Embryonic facial prominence (tissue), 1 donor: Measurements from ENCODE around the gene OTUB1.

ENCODE experiments used
- DNase-seq: peaks from one replicate; pipeline ENCODE4 v3.0.0-alpha.2; 2016; ENCODE audit errors: extremely low spot score

The OTUB1 gene

DNA sequence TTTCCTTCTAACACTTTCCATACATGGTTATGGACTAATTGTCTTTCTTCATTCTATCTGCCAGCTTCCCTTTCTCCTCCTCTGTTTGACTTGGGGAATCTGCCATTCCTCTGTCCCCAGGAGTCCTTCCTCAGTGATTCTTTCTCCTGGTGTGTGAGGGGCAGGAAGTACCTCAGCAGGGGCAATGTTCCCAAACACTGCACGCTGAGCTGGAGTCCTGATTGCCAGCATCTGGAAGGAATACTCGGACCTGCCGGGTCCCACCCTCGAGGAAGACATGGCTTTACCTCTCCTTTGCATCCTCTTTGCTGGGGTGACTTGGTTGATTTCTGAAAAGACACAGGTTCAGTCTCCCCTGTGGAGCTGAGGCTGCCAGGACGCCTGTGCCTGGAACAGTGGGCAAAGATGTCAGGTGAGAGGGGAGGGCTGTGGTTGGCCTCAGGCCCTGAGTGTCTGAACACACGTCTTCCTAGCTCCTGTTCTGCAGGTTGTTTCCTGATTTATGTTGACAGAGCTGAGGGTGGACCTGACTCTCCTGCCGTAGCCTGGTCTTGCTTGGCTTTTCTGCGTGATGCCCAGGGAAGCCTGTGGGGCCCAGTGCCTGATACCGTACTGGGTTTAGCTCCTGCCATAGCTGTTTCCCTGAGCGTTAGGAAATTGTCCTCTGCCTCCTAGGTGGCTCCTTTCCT lies 7.5 kb upstream of the OTUB1 start:
- no peak for DNase-seq

DNA sequence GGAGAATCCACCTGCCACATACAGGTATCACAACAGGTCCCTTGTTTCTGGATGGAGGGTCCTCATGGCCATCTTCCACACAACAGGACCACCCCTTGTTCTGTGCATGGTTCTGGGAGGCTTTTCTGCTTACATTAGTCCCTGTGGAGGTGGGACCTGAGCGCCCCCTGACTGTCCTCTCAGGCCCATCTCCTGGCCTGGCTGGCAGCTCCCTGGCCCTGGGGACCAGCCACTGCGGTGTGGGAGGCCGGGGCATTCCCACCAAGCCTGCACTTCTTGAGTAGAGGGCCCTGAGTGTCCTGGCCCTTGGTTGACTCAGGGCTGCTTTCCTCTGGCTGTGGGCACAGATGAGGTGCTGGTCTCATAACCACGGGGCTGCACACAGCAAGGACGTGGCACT lies 6.8 kb upstream of the OTUB1 start:
- no peak for DNase-seq

DNA sequence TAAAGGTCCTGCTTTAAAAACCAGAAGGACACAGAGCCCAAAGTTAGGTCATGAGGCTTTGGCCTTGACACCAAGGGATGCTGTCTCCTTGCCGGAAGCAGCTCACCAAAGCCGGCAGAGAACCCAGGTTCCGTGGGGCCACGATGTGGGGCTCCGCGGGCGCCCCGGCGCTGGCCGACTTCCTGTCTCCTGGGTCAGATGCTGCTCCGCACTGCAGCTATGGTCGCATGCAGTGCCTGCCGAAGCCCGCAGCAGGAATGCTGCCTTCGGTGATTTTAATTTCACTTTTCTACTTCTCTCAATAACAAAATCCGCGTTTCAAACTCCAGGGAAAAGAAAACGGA lies 454 bp upstream of the OTUB1 start:
- no peak for DNase-seq

DNA sequence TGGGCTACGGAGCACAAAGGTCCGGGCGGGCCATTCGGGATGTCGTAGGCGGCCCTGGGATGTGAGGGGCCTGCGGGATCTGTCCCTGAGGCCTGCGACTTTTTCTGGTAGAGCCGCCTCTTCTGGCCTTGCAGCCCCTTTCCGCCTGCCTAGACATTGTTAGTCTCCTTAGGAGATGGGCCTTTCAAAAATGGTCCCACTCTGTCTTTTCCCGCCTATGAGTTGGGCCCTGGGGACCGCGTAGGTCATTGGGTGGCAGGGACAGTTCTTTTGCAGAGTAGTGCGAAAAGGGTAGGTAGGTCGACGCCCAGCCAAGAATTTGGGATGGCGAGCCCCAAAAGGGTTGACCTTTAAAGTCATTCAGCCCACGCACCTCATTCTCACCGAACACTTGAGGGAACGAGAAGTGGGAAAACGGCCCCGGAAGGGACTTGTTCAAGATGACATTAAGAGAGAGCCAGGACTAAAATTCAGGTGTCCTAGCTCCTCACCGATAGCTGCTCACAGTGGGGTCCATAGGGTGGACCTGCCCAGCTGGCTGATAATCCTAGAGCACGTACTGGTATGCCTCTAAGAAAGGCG lies 785 bp downstream of the OTUB1 start:
- DNase-seq: no peak

DNA sequence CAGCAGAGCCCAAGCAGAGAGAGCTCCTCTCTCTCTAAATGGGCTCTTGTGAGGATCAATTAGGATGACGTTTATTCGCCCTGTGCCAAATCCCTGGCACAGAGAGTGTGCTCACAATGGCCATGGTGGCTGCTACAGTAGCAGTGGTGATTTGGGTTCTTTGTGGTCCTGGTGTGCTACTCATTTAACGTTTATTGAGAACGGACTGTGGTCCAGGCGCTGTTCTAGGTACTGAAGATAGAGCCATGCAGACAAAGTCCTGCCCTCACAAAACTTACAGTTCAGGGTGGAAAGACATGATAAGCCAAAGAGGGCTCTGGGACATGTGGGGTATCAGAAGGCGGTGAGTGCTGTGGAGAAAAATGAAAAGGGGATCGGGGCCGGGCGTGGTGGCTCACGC lies 5.3 kb downstream of the OTUB1 start:
- no peak for DNase-seq

DNA sequence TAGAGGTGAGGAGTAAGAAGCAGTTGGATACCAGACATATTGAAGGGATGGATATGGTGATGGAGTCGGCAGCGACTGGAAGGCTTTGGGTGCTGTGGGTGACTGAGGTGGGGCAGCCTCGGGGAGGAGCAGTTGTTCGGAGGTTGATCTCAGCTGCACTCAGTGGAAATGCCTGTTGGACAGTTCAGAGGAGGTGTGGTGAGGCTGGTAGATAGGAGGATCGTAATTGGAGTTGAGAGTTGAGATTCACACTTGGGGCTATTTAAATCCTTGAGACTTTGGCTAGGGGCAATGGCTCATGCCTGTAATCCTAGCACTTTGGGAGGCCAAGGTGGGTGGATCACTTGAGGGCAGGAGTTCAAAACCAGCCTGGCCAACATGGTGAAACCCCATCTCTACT lies 6.9 kb downstream of the OTUB1 start:
- DNase-seq: no peak

DNA sequence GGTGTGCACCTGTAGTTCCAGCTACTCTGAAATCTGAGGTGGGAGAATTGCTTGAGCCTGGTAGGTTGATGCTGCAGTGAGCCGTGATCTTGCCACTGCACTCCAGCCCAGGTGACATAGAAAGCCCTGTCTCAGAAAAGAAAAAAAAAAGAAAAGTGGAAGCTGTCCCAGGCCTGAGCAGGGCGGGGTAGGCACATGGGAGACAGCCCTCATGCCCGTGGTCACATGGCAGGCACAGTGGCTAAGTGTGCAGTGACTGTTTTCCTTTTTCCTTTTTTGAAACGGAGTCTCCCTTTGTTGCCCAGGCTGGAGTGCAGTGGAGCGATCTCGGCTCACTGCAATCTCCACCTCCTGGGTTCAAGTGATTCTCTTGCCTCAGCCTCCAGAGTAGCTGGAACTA lies 7.8 kb downstream of the OTUB1 start:
- no peak for DNase-seq

DNA sequence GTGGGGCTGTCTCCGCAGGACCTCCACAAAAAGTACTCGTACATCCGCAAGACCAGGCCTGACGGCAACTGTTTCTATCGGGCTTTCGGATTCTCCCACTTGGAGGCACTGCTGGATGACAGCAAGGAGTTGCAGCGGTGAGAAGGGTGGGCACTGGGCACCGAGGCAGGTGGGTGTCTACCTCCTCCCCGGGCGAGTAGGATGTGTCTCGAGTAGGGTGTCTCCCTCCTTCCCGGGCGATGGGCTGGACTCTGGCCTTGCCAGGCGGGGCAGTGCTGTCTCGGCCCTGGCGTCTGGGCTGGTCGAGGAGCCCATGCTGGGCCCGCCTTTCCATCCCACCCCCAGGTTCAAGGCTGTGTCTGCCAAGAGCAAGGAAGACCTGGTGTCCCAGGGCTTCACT lies 10.3 kb downstream of the OTUB1 start:
- no peak for DNase-seq

DNA sequence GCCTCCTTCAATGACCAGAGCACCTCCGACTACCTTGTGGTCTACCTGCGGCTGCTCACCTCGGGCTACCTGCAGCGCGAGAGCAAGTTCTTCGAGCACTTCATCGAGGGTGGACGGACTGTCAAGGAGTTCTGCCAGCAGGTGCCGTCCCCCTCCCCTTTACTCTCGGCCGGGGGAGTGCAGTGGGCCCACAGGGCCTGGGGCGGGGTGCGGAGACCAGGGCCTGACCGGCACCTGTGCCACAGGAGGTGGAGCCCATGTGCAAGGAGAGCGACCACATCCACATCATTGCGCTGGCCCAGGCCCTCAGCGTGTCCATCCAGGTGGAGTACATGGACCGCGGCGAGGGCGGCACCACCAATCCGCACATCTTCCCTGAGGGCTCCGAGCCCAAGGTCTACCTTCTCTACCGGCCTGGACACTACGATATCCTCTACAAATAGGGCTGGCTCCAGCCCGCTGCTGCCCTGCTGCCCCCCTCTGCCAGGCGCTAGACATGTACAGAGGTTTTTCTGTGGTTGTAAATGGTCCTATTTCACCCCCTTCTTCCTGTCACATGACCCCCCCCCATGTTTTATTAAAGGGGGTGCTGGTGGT lies 11.0 kb downstream of the OTUB1 start:
- no peak for DNase-seq

DNA sequence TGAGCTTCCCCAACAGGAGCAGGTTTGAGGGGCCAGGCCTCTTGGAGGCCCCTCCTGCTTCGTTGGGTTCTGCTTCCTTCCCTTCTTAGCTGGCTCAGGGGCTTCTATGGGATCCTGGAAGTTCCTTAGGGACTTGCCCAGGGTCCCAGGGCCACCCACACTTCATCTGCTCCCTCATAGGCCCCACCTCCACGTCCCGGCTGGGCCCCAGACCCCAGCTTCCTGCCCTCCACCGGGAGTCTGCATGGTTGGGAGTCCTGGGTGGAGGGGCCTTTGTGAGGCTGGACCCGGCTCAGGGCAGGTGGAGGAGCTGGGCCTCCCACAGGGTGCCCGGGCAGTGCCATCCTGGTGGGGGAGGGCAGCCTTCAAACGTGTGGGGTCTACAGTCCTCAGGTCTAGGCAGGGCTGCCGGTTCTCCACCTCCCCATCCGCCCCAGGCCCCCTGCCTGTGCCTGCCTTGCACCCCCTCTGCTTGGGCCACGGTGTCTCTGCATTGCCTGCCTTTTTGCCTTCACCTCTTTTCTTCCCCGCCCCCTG lies 11.6 kb downstream of the OTUB1 start:
- DNase-seq: no peak

DNA sequence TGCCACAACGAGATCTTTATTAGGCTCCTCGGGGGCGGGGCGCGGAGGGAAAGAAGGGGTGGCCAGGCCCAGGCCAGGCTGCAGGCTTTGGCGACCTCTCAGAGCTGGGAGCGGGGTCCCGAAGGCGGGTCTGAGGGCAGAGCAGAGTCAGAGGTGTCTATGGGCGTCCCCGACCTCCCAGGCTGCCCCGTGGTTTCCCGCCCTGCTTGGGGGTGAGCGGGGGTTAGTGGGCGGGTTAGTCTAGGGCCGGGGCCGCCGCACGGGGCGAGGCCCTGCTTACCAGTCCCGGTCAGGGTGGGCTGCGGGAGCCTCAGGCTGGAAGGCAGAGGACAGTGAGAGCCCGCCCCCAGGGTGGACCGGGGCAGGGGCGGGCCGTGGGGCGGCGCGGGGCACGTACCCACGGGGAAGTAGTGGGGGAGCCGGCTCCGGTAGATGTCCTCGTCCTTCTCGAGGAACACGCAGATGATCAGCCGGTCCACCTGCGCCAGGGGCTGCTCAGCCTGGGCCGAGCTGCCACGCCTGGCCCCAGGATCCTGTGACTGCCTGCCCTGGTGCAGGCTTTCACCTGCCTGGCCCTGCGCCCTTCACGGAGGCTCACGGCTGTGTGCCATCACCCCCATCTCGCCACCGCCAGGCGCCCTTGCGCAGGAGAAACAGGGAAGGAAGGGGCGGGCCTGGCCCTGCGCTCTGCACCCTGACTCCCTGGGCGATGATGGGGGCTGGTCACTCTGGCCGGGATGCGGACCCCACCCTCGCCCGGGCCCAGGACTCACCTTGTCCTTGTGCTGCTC lies 12.5 kb downstream of the OTUB1 start:
- DNase-seq: no peak

DNA sequence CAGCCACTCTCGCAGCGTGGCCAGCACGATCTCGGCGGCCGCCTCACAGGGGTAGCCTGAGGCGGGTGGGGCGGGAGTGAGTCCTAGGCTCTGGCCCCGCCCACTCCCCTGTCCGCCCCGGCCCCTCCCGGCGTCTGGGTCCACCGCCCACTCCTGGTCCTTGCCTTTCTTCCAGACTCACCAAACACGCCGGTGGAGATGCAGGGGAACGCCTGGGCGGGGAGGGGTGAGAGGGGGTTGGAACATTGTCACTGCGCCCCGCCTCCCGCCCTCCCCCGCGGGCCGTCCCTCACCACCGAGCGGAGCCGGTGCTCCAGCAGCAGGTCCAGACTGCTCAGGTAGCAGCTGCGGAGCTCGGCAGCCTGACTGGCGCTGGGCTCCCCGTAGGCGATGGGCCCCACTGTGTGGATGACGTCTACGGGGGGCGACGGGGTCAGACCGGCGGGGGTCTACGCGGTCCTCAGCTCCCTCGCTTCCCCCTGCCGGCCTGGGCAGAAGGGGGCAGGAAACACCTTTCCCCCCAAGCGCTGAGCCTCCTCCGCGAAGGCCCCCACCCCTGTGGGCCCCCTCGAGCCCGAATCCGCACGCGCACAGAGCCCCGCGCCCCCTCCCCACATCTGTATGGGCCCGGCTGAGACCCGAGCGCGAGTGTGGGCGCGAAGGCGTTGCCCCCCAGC lies 13.2 kb downstream of the OTUB1 start:
- no peak for DNase-seq

DNA sequence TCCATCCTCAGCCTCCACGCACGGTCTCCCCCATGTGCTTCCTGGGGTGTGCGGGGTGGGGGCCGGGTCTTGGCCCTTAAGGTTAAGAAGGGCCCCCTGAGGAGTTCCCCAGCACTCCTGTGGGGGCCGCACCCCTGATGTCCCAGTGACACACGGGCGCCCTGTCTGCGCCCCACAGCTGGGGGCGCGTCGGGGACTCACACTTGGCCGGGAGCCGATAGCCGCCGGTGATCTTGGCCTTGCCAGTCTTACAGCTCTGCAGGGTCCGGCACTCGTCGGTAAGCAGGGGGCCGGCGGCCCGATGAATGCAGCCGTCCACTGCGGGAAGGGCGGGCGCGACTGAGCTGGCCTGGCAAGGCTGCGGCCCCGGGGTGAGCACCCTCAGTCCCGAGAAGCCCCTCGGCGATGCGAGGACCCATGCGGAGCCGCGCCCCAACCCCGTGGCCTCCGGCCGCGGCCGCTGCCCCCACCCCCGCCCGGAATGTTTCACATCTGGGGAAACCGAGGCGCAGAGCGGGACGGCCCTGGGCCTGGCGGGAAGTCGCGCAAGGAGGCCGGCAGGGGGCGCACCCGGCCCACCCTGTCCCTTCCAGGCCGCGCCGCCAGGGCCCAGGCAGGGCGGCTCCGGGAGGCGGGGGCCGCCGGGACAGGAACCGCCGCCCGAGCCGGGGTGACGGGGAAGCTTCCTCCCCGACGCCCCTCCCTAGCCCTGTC lies 13.9 kb downstream of the OTUB1 start:
- no peak for DNase-seq

DNA sequence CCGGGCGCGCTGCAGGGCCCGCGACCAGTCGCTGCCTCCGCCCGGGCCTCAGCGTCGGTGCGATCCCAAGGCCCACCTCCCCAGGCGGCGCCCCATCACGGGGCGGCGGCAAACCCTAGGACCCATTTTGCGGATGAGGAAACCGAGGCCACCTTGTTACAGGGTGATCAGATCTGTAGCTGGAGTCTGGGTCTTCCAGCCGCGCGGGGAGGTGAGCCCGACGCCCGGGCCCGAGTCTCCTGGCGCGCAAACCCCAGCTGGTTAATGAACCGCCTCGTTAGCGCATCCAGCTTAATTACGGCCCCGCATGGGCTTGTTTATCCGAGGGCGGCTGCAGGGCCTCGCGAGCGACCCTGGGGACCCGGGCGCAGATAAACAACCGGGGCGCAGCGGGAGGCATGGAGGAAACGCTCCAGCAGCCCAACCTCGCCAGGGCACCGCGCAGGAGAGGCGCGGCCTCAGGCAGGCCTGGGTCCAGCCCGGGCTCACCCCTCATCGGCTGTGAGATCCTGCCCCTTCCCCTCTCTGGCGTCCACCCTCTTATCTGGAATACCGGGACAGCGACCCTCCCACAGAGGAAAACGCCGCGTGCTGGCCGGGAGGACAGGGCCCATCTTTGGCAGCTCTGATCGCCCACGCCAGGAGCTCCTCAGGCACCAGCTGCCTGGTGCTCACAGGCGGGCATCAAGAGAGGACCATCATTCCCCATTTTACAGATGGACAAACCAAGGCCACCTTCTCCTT lies 14.7 kb downstream of the OTUB1 start:
- no peak for DNase-seq

DNA sequence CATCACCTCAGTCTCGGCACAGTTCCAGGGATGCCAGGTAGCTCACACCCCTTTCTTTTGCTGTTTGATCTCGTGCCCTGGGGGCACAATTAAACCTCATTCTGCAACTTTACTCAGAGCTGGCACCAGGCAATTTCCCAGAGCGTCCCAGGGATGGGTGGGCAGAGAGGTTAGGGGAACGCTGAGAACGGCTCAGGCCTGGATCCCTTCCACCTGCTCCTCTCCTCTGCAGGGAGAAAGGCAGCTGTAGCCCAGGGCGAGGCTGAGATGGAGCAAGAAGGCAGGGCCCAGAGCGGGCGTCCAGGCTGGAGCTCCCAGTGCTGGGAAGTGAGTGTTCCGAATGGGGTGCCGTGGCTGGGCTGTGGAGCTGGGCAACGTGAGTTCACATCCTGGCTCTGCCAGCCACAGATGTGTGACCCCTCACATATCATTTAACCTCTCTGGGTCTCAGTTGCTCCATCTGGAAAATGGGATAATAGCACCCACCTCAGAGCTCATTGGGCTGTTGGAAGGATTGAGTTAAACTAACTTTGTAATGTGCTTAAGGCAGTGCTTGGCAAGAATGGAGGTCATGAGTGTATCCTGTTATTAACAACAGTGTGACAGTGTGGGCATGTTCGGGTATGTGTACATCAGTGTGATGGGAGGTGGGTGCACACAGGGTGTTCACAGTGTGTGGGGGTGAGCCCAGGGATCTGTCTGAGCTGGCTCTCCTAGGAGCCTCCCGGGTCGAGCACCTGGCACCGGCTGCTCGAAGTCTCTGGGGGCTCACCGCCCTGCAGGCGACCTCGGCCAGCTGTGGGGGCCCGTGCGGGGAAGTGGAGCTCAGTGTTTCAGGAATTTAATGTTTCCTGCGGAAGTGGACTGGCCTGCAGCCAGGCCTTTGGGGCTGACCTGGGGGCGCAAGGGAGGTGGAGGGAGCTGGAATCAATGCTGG lies 15.5 kb downstream of the OTUB1 start:
- peak; percentile 33 for DNase-seq

DNA sequence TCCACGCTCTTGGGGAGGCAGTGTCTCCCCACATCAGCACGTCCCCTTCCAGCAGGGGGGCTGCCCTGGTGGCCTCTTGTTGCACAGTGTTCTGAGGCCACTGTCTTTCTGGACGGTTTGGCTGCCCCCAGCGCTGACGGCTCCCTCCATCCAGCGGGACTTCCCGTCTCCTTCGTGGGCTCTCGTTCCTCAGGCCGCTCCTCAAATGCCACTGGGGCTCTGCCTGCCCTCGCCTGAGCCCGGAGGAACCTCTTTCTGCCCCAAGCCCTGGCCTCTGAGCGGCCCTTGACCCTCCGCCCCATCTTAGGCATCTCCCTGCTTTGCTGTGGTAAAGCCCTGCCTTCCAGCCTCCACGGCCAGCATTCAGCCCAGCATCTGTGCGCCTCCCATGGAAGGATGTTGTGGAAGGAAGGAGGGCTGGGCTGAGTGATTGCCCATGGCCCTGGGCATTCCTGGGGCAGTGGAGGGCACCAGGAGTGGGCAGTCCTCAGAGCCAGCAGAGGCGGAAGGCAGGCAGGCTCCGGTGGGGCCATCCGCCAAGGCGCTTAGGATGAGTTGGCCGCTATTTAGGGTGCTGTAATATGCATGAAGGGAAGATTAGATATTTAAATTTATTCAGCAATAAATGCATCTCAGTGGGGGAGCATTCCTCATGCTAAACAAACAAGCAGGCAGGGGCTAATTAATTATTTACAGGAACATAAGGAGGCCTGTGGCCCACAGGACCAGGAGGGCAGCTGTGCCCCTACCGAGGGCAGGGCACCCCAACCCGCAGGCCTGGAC lies 17.8 kb downstream of the OTUB1 start:
- DNase-seq: no peak

DNA sequence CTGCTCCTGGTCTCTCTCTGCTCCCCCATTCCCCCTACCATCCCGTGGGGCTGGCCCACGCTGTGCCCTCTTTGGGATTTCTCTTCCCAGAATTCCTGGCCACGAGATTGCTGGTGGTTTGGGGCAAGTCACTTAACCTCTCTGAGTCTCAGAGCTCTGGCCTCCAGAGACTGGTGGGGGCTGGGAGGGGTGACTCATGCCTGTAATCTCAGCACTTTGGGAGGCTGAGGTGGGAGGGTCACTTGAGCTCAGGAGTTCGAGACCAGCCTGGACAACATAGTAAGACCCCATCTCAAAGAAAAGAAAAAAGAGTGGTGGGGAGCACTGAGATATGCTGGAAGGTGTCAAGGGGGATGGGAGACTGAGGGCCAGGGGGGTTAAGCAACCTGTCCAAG lies 18.3 kb downstream of the OTUB1 start:
- DNase-seq: no peak

DNA sequence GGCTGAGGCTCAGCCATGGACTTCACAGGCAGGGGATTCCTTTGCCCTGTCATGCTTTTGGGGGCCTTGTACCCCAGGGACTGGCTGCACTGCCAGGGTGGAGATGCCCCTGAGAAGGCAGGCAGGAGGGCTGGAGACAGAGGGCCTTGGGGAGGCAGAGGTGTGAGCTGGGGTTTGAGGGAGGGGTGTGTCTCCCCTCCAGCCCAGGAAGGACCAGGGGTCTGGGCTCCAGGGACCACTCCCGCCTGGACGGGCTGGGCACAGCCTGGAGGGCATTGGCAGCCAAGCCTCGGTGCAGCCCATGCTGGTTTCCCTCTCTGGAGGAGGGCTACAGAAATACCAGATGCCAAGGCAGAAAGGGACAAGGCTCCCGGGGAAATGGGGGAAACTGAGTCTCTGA lies 19.5 kb downstream of the OTUB1 start:
- DNase-seq: no peak

DNA sequence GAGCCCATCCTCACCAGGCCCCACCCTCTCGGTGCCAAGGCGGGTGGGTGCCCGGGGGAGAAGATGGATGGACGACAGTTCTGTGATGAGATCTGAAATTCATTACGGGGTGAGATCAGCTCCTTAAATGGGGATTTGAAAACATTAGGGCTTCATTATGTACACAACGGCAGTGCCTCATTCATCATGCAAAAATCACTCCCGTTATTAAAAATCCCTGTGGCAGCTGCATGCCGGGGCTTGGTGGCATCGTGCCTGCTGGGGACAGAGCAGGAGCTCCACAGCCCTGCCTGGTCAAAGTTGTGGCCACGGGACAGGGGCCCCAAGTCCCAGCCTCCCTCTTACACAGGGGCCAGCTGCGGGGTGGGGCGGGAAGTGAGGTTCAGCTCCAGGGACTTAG lies 20.2 kb downstream of the OTUB1 start:
- DNase-seq: no peak
